ENCODE data around the gene FN3KRP.
"Not testable (repeated sequence)": the region's sequence is repeated elsewhere in the genome, so short reads cannot be mapped to it uniquely, and the experiment has no call there.

FN3KRP gene

GRCh38 chr17:82737967-82738877 is 21.7 kb downstream of the FN3KRP start:
- peaks cover 2% of the 10 kb centered on the region for H3K4me1 Mint-ChIP-seq (ENCODE audit: low read depth)
- H3K36me3 Mint-ChIP-seq (ENCODE audit: low read depth), result peaks cover 32% of the 10 kb centered on the region
- H3K27me3 Mint-ChIP-seq, result no peaks in the 10 kb centered on the region
- DNase-seq, result no peak
- H3K27ac Mint-ChIP-seq, result no peak overlapping the region
- H3K4me3 Mint-ChIP-seq, result no peak overlapping the region
- peaks cover 17% of the 10 kb centered on the region for H3K9me3 Mint-ChIP-seq

GRCh38 chr17:82740906-82741759 is 24.6 kb downstream of the FN3KRP start:
- Mint-ChIP-seq H3K36me3 (ENCODE audit: low read depth) (peaks cover 23% of the 10 kb centered on the region), H3K4me1 (ENCODE audit: low read depth) (peaks cover under 1% of the 10 kb centered on the region), H3K4me3 (no peak overlapping the region), H3K9me3 (peaks cover 16% of the 10 kb centered on the region), H3K27me3 (no peaks in the 10 kb centered on the region), H3K27ac (no peak overlapping the region)
- no peak for DNase-seq

GRCh38 chr17:82743344-82744219 is 27.1 kb downstream of the FN3KRP start:
- H3K27ac Mint-ChIP-seq, result no peak overlapping the region
- no peak overlapping the region for H3K4me3 Mint-ChIP-seq
- H3K27me3 Mint-ChIP-seq, result no peaks in the 10 kb centered on the region
- DNase-seq, result no peak
- peaks cover 20% of the 10 kb centered on the region for H3K9me3 Mint-ChIP-seq
- no peaks in the 10 kb centered on the region for H3K4me1 Mint-ChIP-seq (ENCODE audit: low read depth)
- peaks cover 23% of the 10 kb centered on the region for H3K36me3 Mint-ChIP-seq (ENCODE audit: low read depth)

- not testable (repeated sequence) for H3K4me1 Mint-ChIP-seq (ENCODE audit: low read depth); H3K27ac Mint-ChIP-seq; H3K27me3 Mint-ChIP-seq; H3K4me3 Mint-ChIP-seq; DNase-seq
- Mint-ChIP-seq H3K36me3 (ENCODE audit: low read depth) (peaks cover 22% of the 10 kb centered on the region), H3K9me3 (peaks cover 20% of the 10 kb centered on the region)
Observed at GRCh38 chr17:82744736-82745135, 28.2 kb downstream of the FN3KRP start.

GRCh38 chr17:82745524-82745923 is 29.0 kb downstream of the FN3KRP start:
- Mint-ChIP-seq H3K36me3 (ENCODE audit: low read depth) (peaks cover 15% of the 10 kb centered on the region), H3K4me1 (ENCODE audit: low read depth) (no peaks in the 10 kb centered on the region), H3K4me3 (no peak overlapping the region), H3K9me3 (peaks cover 16% of the 10 kb centered on the region), H3K27ac (no peak overlapping the region), H3K27me3 (no peaks in the 10 kb centered on the region)
- no peak for DNase-seq

- H3K36me3 Mint-ChIP-seq (ENCODE audit: low read depth), result peaks cover 7% of the 10 kb centered on the region
- H3K27ac Mint-ChIP-seq, result no peak overlapping the region
- peaks cover 6% of the 10 kb centered on the region for H3K9me3 Mint-ChIP-seq
- H3K27me3 Mint-ChIP-seq, result no peaks in the 10 kb centered on the region
- peaks cover 11% of the 10 kb centered on the region for H3K4me1 Mint-ChIP-seq (ENCODE audit: low read depth)
- no peak overlapping the region for H3K4me3 Mint-ChIP-seq
- no peak for DNase-seq
Observed at GRCh38 chr17:82748756-82749155, 32.2 kb downstream of the FN3KRP start.

- peaks cover 6% of the 10 kb centered on the region for H3K9me3 Mint-ChIP-seq
- H3K4me3 Mint-ChIP-seq, result peak overlapping the region; percentile 11
- H3K27me3 Mint-ChIP-seq, result no peaks in the 10 kb centered on the region
- peaks cover 19% of the 10 kb centered on the region for H3K36me3 Mint-ChIP-seq (ENCODE audit: low read depth)
- H3K4me1 Mint-ChIP-seq (ENCODE audit: low read depth), result peaks cover 24% of the 10 kb centered on the region
- peak; percentile 42 for DNase-seq
- H3K27ac Mint-ChIP-seq, result no peak overlapping the region
Observed at GRCh38 chr17:82750241-82750908, 33.9 kb downstream of the FN3KRP start.

- no peak for DNase-seq
- Mint-ChIP-seq H3K4me3 (peak overlapping the region; percentile 39), H3K4me1 (ENCODE audit: low read depth) (peaks cover 24% of the 10 kb centered on the region), H3K27me3 (no peaks in the 10 kb centered on the region), H3K9me3 (peaks cover 4% of the 10 kb centered on the region), H3K36me3 (ENCODE audit: low read depth) (peaks cover 26% of the 10 kb centered on the region), H3K27ac (no peak overlapping the region)
Observed at GRCh38 chr17:82751171-82751570, 34.7 kb downstream of the FN3KRP start.

GRCh38 chr17:82751571-82752370 is 35.3 kb downstream of the FN3KRP start, which contains the start of gene TBCD:
Gene TBCD (plus strand): TSS chr17:82752065. CDS start chr17:82752194, 129 bp downstream.
- DNase-seq, result peak; percentile 94
- H3K36me3 Mint-ChIP-seq (ENCODE audit: low read depth), result peaks cover 32% of the 10 kb centered on the region
- H3K4me1 Mint-ChIP-seq (ENCODE audit: low read depth), result peaks cover 24% of the 10 kb centered on the region
- peak within 1 kb of the TSS; percentile 89 for H3K4me3 Mint-ChIP-seq
- peak within 1 kb of the TSS; percentile 87 for H3K27ac Mint-ChIP-seq
- H3K27me3 Mint-ChIP-seq, result no peaks in the 10 kb centered on the region
- peaks cover 2% of the 10 kb centered on the region for H3K9me3 Mint-ChIP-seq

- H3K27ac Mint-ChIP-seq, result peak overlapping the region; percentile 71
- peaks cover 40% of the 10 kb centered on the region for H3K36me3 Mint-ChIP-seq (ENCODE audit: low read depth)
- no peak for DNase-seq
- H3K4me1 Mint-ChIP-seq (ENCODE audit: low read depth), result peaks cover 24% of the 10 kb centered on the region
- H3K4me3 Mint-ChIP-seq, result peak overlapping the region; percentile 89
- no peaks in the 10 kb centered on the region for H3K27me3 Mint-ChIP-seq
- H3K9me3 Mint-ChIP-seq, result no peaks in the 10 kb centered on the region
Observed at GRCh38 chr17:82752371-82753200, 36.1 kb downstream of the FN3KRP start.

- H3K27me3 Mint-ChIP-seq, result no peaks in the 10 kb centered on the region
- H3K36me3 Mint-ChIP-seq (ENCODE audit: low read depth), result peaks cover 44% of the 10 kb centered on the region
- peak overlapping the region; percentile 89 for H3K4me3 Mint-ChIP-seq
- no peaks in the 10 kb centered on the region for H3K9me3 Mint-ChIP-seq
- no peak for DNase-seq
- H3K4me1 Mint-ChIP-seq (ENCODE audit: low read depth), result peaks cover 24% of the 10 kb centered on the region
- H3K27ac Mint-ChIP-seq, result peak overlapping the region; percentile 71
Observed at GRCh38 chr17:82753201-82753464, 36.6 kb downstream of the FN3KRP start.

GRCh38 chr17:82754297-82755208 is 38.0 kb downstream of the FN3KRP start:
- Mint-ChIP-seq H3K36me3 (ENCODE audit: low read depth) (peaks cover 48% of the 10 kb centered on the region), H3K27ac (no peak overlapping the region)

More at GRCh38 chr17:82754297-82755208, 38.0 kb downstream of the FN3KRP start:
- no peaks in the 10 kb centered on the region for H3K9me3 Mint-ChIP-seq
- peaks cover 24% of the 10 kb centered on the region for H3K4me1 Mint-ChIP-seq (ENCODE audit: low read depth)
- no peak for DNase-seq
- H3K4me3 Mint-ChIP-seq, result peak overlapping the region; percentile 89
- no peaks in the 10 kb centered on the region for H3K27me3 Mint-ChIP-seq
